Activated CD4-positive, CD25-positive, alpha-beta regulatory T cell treated with anti-CD3 and anti-CD28 coated beads, Interleukin-2, amount 50 U/mL, for 72 hours (primary cell): Measurements from ENCODE around the gene GRAP2.

ENCODE experiments used
- DNase-seq: peaks from one replicate; pipeline ENCODE4 v3.0.0; 2021

Gene GRAP2

GRCh38 chr22:39995393-39996252, 94.7 kb downstream of the GRAP2 start:
- no peak for DNase-seq

GRCh38 chr22:39996732-39997131, 95.8 kb downstream of the GRAP2 start:
- no peak for DNase-seq

- DNase-seq = no peak
Measured at GRCh38 chr22:39997421-39997820, 96.5 kb downstream of the GRAP2 start.

- DNase-seq = no peak
Measured at GRCh38 chr22:39997939-39998726, 97.2 kb downstream of the GRAP2 start.

GRCh38 chr22:39999144-39999757, 98.4 kb downstream of the GRAP2 start:
- DNase-seq = no peak

- no peak for DNase-seq
Measured at GRCh38 chr22:40000171-40000570, 99.3 kb downstream of the GRAP2 start.

GRCh38 chr22:40001106-40001505, 100.2 kb downstream of the GRAP2 start:
- DNase-seq = no peak

- no peak for DNase-seq
Measured at GRCh38 chr22:40001800-40002577, 101.1 kb downstream of the GRAP2 start.

GRCh38 chr22:40002935-40003715, 102.2 kb downstream of the GRAP2 start:
- no peak for DNase-seq

- DNase-seq = no peak
Measured at GRCh38 chr22:40004836-40005235, 104.0 kb downstream of the GRAP2 start.

- DNase-seq = no peak
Measured at GRCh38 chr22:40006641-40007040, 105.8 kb downstream of the GRAP2 start.

GRCh38 chr22:40007853-40008710, 107.2 kb downstream of the GRAP2 start:
- no peak for DNase-seq

GRCh38 chr22:40008726-40009291, 107.9 kb downstream of the GRAP2 start:
- DNase-seq = no peak

- no peak for DNase-seq
Measured at GRCh38 chr22:40009292-40009774, 108.4 kb downstream of the GRAP2 start.

GRCh38 chr22:40009951-40010671, 109.2 kb downstream of the GRAP2 start:
- no peak for DNase-seq

- no peak for DNase-seq
Measured at GRCh38 chr22:40010746-40011145, 109.9 kb downstream of the GRAP2 start.

GRCh38 chr22:40014667-40015248, 113.9 kb downstream of the GRAP2 start:
- no peak for DNase-seq

- no peak for DNase-seq
Measured at GRCh38 chr22:40015358-40015976, 114.6 kb downstream of the GRAP2 start.

GRCh38 chr22:40018051-40018450, 117.2 kb downstream of the GRAP2 start:
- DNase-seq = no peak
